Measurements from ENCODE around the gene FXYD7. TPM values are rescaled to one million over a fixed set of nuclear protein-coding genes. Genes with fewer than 3 reads are reported as not detected.
A peak's percentile ranks its signal among the peaks of the same experiment; 100 is the strongest.

Gene FXYD7
- total RNA-seq, 4 donors from 2014 or later: not detected

GRCh38 chr19:35114353-35115176, 28.5 kb upstream of the FXYD7 start:
- intact Hi-C loops (cut with DNase I): no loop called here
- Histone ChIP-seq H3K4me1 (peaks cover 12 to 96% (median 13%) of the 10 kb centered on the region in 3 donors), H3K27ac (peak overlapping the region; percentile 91 to 95 (median 93)), H3K4me3 (peak overlapping the region; percentile 52 to 65 (median 58)), H3K9me3 (no peaks in the 10 kb centered on the region), H3K36me3 (no peaks in the 10 kb centered on the region), H3K27me3 (no peaks in the 10 kb centered on the region)
- DNase-seq: no peak
- 1 to 5% methylated on average over 10 to 15 of the region's 23 CpGs for WGBS, 2 donors
- TF ChIP-seq POLR2A (IDR thresholded peaks at IDR 0.05) (peak in 1 of 4 donors; percentile 12), CTCF (IDR thresholded peaks at IDR 0.05) (peak; percentile 93 to 99 (median 97))

GRCh38 chr19:35115177-35115951, 27.7 kb upstream of the FXYD7 start, which contains the start of gene FXYD3:
FXYD3 (plus strand) TSS chr19:35115823; CDS start chr19:35119377, 3,554 bp downstream.
- Histone ChIP-seq H3K4me3 (peak within 1 kb of the TSS; percentile 52 to 65 (median 58)), H3K4me1 (peaks cover 15 to 96% (median 20%) of the 10 kb centered on the region in 3 donors), H3K9me3 (no peaks in the 10 kb centered on the region), H3K36me3 (no peaks in the 10 kb centered on the region), H3K27ac (peak within 1 kb of the TSS; percentile 91 to 95 (median 93)), H3K27me3 (no peaks in the 10 kb centered on the region)
- no peak for TF ChIP-seq CTCF (IDR thresholded peaks at IDR 0.05)
- TF ChIP-seq POLR2A (IDR thresholded peaks at IDR 0.05): peak in 1 of 4 donors; percentile 35
- no peak for DNase-seq
- WGBS, 2 donors: 20 to 23% methylated on average over 3 to 7 of the region's 14 CpGs
- intact Hi-C loops (cut with DNase I): no loop called here

- Histone ChIP-seq H3K27me3 (no peaks in the 10 kb centered on the region), H3K4me1 (peaks cover 21 to 96% (median 27%) of the 10 kb centered on the region in 3 donors), H3K36me3 (peaks cover 0 to 2% (median 0%) of the 10 kb centered on the region in 3 donors), H3K4me3 (peak overlapping the region; percentile 52 to 65 (median 58)), H3K27ac (peak overlapping the region; percentile 91 to 95 (median 93)), H3K9me3 (no peaks in the 10 kb centered on the region)
- DNase-seq: no peak
- TF ChIP-seq POLR2A (IDR thresholded peaks at IDR 0.05) (peak in 2 of 4 donors; percentile 70 to 73), CTCF (IDR thresholded peaks at IDR 0.05) (no peak)
- intact Hi-C loops (cut with DNase I): no loop called here
- WGBS, 2 donors: 42 to 53% methylated on average over 9 to 10 of the region's 13 CpGs
Observed at GRCh38 chr19:35116072-35116801, 26.8 kb upstream of the FXYD7 start.

- intact Hi-C loops (cut with DNase I): no loop called here
- Histone ChIP-seq H3K9me3 (no peaks in the 10 kb centered on the region), H3K27me3 (no peaks in the 10 kb centered on the region), H3K36me3 (peaks cover 0 to 11% (median 0%) of the 10 kb centered on the region in 3 donors), H3K27ac (peak overlapping the region; percentile 91 to 95 (median 93)), H3K4me1 (peaks cover 28 to 96% (median 33%) of the 10 kb centered on the region in 3 donors), H3K4me3 (peak overlapping the region; percentile 52 to 65 (median 58))
- no peak for DNase-seq
- TF ChIP-seq CTCF (IDR thresholded peaks at IDR 0.05): no peak
- no peak for TF ChIP-seq POLR2A (IDR thresholded peaks at IDR 0.05)
- 30 to 34% methylated on average over 4 to 5 of the region's 8 CpGs for WGBS, 2 donors
Observed at GRCh38 chr19:35117116-35117515, 25.9 kb upstream of the FXYD7 start.

Data from esophagus squamous epithelium (tissue), 5 donors.